GM04503 (cell line): ENCODE measurements around the gene GAP43.

Source experiments
- DNase-seq: peaks from one replicate; pipeline ENCODE4 v3.0.0-alpha.2; 2012; ENCODE audit warnings: low read depth

Gene GAP43

GRCh38 chr3:115662356-115662755 lies 39.0 kb downstream of the GAP43 start:
- DNase-seq = no peak

GRCh38 chr3:115663414-115663813 lies 40.1 kb downstream of the GAP43 start:
- no peak for DNase-seq

- DNase-seq = no peak
Observed at GRCh38 chr3:115666081-115666480, 42.8 kb downstream of the GAP43 start.

GRCh38 chr3:115666920-115667737 lies 43.8 kb downstream of the GAP43 start:
- no peak for DNase-seq

GRCh38 chr3:115667738-115668065 lies 44.4 kb downstream of the GAP43 start:
- no peak for DNase-seq

GRCh38 chr3:115670911-115671310 lies 47.6 kb downstream of the GAP43 start:
- no peak for DNase-seq

GRCh38 chr3:115671761-115672455 lies 48.6 kb downstream of the GAP43 start:
- no peak for DNase-seq

- DNase-seq = no peak
Observed at GRCh38 chr3:115673881-115674280, 50.6 kb downstream of the GAP43 start.

GRCh38 chr3:115676336-115676735 lies 53.0 kb downstream of the GAP43 start:
- no peak for DNase-seq

GRCh38 chr3:115680803-115681345 lies 57.6 kb downstream of the GAP43 start:
- no peak for DNase-seq

GRCh38 chr3:115681736-115682135 lies 58.4 kb downstream of the GAP43 start:
- no peak for DNase-seq

GRCh38 chr3:115683305-115683704 lies 60.0 kb downstream of the GAP43 start:
- DNase-seq = no peak

- DNase-seq = no peak
Observed at GRCh38 chr3:115683773-115684172, 60.5 kb downstream of the GAP43 start.

- no peak for DNase-seq
Observed at GRCh38 chr3:115685097-115685496, 61.8 kb downstream of the GAP43 start.

- no peak for DNase-seq
Observed at GRCh38 chr3:115687721-115688120, 64.4 kb downstream of the GAP43 start.

GRCh38 chr3:115688418-115688817 lies 65.1 kb downstream of the GAP43 start:
- DNase-seq = no peak

- no peak for DNase-seq
Observed at GRCh38 chr3:115689928-115690327, 66.6 kb downstream of the GAP43 start.

GRCh38 chr3:115691964-115692363 lies 68.7 kb downstream of the GAP43 start:
- no peak for DNase-seq

GRCh38 chr3:115692887-115693524 lies 69.7 kb downstream of the GAP43 start:
- peak; percentile 21 for DNase-seq

- no peak for DNase-seq
Observed at GRCh38 chr3:115693868-115694267, 70.6 kb downstream of the GAP43 start.

GRCh38 chr3:115695090-115695489 lies 71.8 kb downstream of the GAP43 start:
- no peak for DNase-seq

GRCh38 chr3:115697263-115698053 lies 74.1 kb downstream of the GAP43 start:
- no peak for DNase-seq
